ENCODE data around the gene DCAF6.

DNA sequence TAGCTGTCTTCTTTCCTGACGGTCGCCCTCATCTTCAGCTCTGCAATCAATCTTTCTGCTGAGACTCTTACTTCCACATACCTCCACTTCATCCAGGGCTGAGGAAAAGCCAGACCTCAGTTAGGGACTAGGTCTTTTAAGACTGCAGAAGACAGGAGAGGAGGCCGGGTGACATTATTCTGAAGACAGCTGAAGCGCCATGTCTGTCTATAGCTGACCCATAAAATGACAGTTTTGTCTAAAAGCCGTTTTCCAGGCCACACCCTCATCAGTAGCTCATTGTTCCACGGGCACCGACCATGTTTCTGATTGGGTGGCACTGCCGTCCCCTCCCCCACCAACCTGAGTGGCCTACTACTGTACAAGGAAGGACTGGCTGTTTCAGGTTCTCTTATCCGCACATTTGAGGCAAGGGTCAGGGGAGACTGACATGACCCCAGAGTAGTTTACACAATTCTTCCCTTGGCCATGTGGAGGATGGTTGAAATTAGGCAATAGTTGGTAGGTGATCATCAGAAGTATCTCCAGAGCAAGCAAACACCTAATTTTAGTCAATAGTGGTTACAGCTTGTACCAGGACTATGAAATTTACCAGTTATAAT is 22.5 kb upstream of the DCAF6 start, which contains the start of gene ADCY10:
- TF ChIP-seq CTCF (IDR thresholded peaks at IDR 0.05) (no peak), POLR2A (IDR thresholded peaks at IDR 0.05) (no peak)
